ENCODE results near the gene TFDP1.

- TF ChIP-seq, protein P1, sequence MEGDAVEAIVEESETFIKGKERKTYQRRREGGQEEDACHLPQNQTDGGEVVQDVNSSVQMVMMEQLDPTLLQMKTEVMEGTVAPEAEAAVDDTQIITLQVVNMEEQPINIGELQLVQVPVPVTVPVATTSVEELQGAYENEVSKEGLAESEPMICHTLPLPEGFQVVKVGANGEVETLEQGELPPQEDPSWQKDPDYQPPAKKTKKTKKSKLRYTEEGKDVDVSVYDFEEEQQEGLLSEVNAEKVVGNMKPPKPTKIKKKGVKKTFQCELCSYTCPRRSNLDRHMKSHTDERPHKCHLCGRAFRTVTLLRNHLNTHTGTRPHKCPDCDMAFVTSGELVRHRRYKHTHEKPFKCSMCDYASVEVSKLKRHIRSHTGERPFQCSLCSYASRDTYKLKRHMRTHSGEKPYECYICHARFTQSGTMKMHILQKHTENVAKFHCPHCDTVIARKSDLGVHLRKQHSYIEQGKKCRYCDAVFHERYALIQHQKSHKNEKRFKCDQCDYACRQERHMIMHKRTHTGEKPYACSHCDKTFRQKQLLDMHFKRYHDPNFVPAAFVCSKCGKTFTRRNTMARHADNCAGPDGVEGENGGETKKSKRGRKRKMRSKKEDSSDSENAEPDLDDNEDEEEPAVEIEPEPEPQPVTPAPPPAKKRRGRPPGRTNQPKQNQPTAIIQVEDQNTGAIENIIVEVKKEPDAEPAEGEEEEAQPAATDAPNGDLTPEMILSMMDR (IDR thresholded peaks at IDR 0.05; ENCODE audit: low read length) = no peak
- no peak for TF ChIP-seq EZH2 (IDR thresholded peaks at IDR 0.05; ENCODE audit: borderline replicate concordance, low read length)
Observed at GRCh38 chr13:113577881-113578435, 6.6 kb upstream of the TFDP1 start.
